Measurements from ENCODE around the gene COX7C. TPM values are rescaled to one million over a fixed set of nuclear protein-coding genes. Genes with fewer than 3 reads are reported as not detected.

The COX7C gene
- total and polyA plus RNA-seq, 2 donors (not counting 1 experiment from before 2014, with no cell fraction given): 338 to 346 TPM

DNA sequence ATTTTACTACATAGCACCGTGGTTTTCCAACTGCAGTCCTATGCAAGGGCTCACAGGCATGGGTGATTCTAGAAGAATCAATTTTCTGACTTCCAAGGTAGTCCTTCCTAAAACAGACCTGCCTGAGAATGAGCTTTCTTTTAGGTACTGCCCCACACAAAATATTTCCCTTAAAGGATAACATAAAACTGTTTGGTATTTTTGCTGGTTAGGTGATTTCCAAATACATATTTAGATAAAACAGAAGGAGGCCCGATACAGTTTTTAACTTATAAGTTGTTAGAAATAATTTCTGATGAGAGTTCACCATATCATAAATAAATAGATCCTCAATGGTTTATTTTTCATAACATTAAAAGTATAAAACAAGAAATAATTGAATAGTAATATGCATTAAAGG is 46.4 kb downstream of the COX7C start:
- no peak overlapping the region for H3K4me2 ChIP-seq (replicated peaks; ENCODE audit: low read depth, low read length, poor library complexity, severe bottlenecking)
- TF ChIP-seq, protein P1, sequence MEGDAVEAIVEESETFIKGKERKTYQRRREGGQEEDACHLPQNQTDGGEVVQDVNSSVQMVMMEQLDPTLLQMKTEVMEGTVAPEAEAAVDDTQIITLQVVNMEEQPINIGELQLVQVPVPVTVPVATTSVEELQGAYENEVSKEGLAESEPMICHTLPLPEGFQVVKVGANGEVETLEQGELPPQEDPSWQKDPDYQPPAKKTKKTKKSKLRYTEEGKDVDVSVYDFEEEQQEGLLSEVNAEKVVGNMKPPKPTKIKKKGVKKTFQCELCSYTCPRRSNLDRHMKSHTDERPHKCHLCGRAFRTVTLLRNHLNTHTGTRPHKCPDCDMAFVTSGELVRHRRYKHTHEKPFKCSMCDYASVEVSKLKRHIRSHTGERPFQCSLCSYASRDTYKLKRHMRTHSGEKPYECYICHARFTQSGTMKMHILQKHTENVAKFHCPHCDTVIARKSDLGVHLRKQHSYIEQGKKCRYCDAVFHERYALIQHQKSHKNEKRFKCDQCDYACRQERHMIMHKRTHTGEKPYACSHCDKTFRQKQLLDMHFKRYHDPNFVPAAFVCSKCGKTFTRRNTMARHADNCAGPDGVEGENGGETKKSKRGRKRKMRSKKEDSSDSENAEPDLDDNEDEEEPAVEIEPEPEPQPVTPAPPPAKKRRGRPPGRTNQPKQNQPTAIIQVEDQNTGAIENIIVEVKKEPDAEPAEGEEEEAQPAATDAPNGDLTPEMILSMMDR (IDR thresholded peaks at IDR 0.05): no peak
- no peak for TF ChIP-seq EZH2 (IDR thresholded peaks at IDR 0.05; ENCODE audit: borderline replicate concordance, insufficient read depth, low read depth, low read length, poor library complexity, severe bottlenecking)
- H3K4me1 ChIP-seq (ENCODE audit: control insufficient read depth in 2 of 2, insufficient read depth in 2 of 2, low read length in 2 of 2): no peaks in the 10 kb centered on the region
- Mint-ChIP-seq H3K4me3 (no peak overlapping the region), H3K4me1 (no peaks in the 10 kb centered on the region), H3K27ac (no peak overlapping the region), H3K27me3 (peaks cover 7% of the 10 kb centered on the region), H3K9me3 (ENCODE audit: insufficient read depth) (no peaks in the 10 kb centered on the region)
- intact Hi-C loops (cut with micrococcal nuclease): no loop called here
- H3K9ac ChIP-seq (ENCODE audit: low read length): no peak overlapping the region
- no peak overlapping the region for H3K4me3 ChIP-seq (ENCODE audit: control extremely low read depth in 1 of 5, extremely low read depth in 1 of 5, insufficient read depth in 1 of 5, low read depth in 2 of 5, low read length in 4 of 5)
- DNase-seq (no peak), ATAC-seq (ENCODE audit: low read depth) (no peak)
- H4K20me1 ChIP-seq (ENCODE audit: control insufficient read depth, insufficient read depth, low read length, poor library complexity, severe bottlenecking): no peaks in the 10 kb centered on the region
- WGBS (ENCODE audit: insufficient coverage): no CpG with 5 or more reads among the region's 2 CpGs
- no peaks in the 10 kb centered on the region for H3K27me3 ChIP-seq (replicated peaks in 1 of 4; ENCODE audit: control extremely low read depth in 1 of 4, control insufficient read depth in 3 of 4, insufficient read depth in 4 of 4, low read length in 3 of 4)
- ChIA-PET CTCF (no interaction called here), POLR2A (no interaction called here)
- H3K9me3 ChIP-seq (ENCODE audit: control extremely low read depth in 1 of 3, control insufficient read depth in 2 of 3, insufficient read depth in 1 of 3, low read length in 2 of 3): no peaks in the 10 kb centered on the region
- no peak overlapping the region for H3K27ac ChIP-seq (ENCODE audit: low read length in 2 of 2)
- H3K79me2 ChIP-seq (ENCODE audit: control insufficient read depth, insufficient read depth, low read length): no peaks in the 10 kb centered on the region
- no peak overlapping the region for H2AFZ ChIP-seq (ENCODE audit: insufficient read depth, low read depth, low read length, poor library complexity, severe bottlenecking)
- no peaks in the 10 kb centered on the region for H3K36me3 ChIP-seq (replicated peaks in 1 of 2; ENCODE audit: control extremely low read depth in 1 of 2, control insufficient read depth in 1 of 2, extremely low read depth in 1 of 2, insufficient read depth in 2 of 2, low read length in 1 of 2)

DNA sequence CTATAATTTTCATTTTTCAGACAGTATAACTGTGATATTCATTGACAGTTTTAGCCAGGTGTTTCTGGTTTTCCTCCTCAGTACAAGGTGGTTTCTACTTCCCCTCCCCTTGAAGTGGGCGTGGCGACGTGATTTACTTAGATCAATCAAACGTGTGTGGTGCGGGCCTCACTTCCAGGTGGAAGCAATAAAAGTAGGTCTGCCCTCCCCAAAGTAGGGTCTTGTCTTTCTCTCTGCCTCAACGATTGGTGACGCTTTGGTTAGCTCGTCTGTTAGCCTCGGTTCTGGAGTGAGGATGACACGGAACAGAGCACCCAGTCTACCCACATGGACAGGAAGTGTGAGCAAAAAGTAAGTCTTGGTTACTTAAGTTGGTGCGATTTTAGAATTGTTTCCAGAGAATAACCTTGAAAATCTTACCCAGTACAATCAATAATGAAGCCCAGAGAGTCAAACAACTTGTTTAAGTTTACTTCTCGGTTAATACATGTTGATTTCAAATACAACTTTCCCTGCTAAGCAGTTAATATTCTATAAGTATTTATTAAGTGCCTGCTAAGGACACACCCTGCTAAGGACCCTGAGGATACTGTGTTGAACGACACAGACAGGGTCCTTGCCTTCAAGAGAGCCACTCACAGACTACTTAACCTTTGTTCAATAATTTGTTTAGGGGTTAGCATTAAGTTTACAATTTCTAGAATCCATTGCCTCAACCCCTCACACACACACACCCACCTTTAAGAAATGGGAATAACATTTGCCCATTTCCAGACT is 48.4 kb downstream of the COX7C start:
- peaks cover 0 to 4% (median 0%) of the 10 kb centered on the region in 4 experiments for H3K27me3 ChIP-seq (replicated peaks in 1 of 4; ENCODE audit: control extremely low read depth in 1 of 4, control insufficient read depth in 3 of 4, insufficient read depth in 4 of 4, low read length in 3 of 4)
- H3K4me1 ChIP-seq (ENCODE audit: control insufficient read depth in 2 of 2, insufficient read depth in 2 of 2, low read length in 2 of 2): no peaks in the 10 kb centered on the region
- H3K9ac ChIP-seq (ENCODE audit: low read length): no peak overlapping the region
- H3K4me1 Mint-ChIP-seq: no peaks in the 10 kb centered on the region
- intact Hi-C loops (cut with micrococcal nuclease): no loop called here
- peak overlapping the region in 1 of 5 experiments; percentile 1 for H3K4me3 ChIP-seq (ENCODE audit: control extremely low read depth in 1 of 5, extremely low read depth in 1 of 5, insufficient read depth in 1 of 5, low read depth in 2 of 5, low read length in 4 of 5)
- no peak overlapping the region for H3K27ac ChIP-seq (ENCODE audit: low read length in 2 of 2)
- H3K27ac Mint-ChIP-seq: peak overlapping the region; percentile 34
- CTCF ChIA-PET: interaction anchor here (1.0 kb wide), 1 partner anchor 35 kb away, joined by 4 read pairs; no protein-coding TSS in a partner anchor
- H4K20me1 ChIP-seq (ENCODE audit: control insufficient read depth, insufficient read depth, low read length, poor library complexity, severe bottlenecking): no peaks in the 10 kb centered on the region
- POLR2A ChIA-PET: no interaction called here
- peak; percentile 24 for ATAC-seq (ENCODE audit: low read depth)
- H2AFZ ChIP-seq (ENCODE audit: insufficient read depth, low read depth, low read length, poor library complexity, severe bottlenecking): no peak overlapping the region
- DNase-seq: peak; percentile 32
- H3K4me3 Mint-ChIP-seq: peak overlapping the region; percentile 72
- no peaks in the 10 kb centered on the region for H3K9me3 ChIP-seq (ENCODE audit: control extremely low read depth in 1 of 3, control insufficient read depth in 2 of 3, insufficient read depth in 1 of 3, low read length in 2 of 3)
- WGBS (ENCODE audit: insufficient coverage): 58% methylated on average over 2 of the region's 13 CpGs
- no peaks in the 10 kb centered on the region for H3K9me3 Mint-ChIP-seq (ENCODE audit: insufficient read depth)
- H3K4me2 ChIP-seq (replicated peaks; ENCODE audit: low read depth, low read length, poor library complexity, severe bottlenecking): no peak overlapping the region
- no peak for TF ChIP-seq EZH2 (IDR thresholded peaks at IDR 0.05; ENCODE audit: borderline replicate concordance, insufficient read depth, low read depth, low read length, poor library complexity, severe bottlenecking)
- TF ChIP-seq, protein P1 (IDR thresholded peaks at IDR 0.05): no peak
- H3K36me3 ChIP-seq (replicated peaks in 1 of 2; ENCODE audit: control extremely low read depth in 1 of 2, control insufficient read depth in 1 of 2, extremely low read depth in 1 of 2, insufficient read depth in 2 of 2, low read length in 1 of 2): no peaks in the 10 kb centered on the region
- H3K79me2 ChIP-seq (ENCODE audit: control insufficient read depth, insufficient read depth, low read length): no peaks in the 10 kb centered on the region
- H3K27me3 Mint-ChIP-seq: peaks cover 12% of the 10 kb centered on the region
